ENCODE data around the gene DLGAP5.

GRCh38 chr14:55103005-55103640, 88.3 kb downstream of the DLGAP5 start:
- TF ChIP-seq, protein P1, sequence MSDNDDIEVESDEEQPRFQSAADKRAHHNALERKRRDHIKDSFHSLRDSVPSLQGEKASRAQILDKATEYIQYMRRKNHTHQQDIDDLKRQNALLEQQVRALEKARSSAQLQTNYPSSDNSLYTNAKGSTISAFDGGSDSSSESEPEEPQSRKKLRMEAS (IDR thresholded peaks at IDR 0.05) = peak; percentile 71
- TF ChIP-seq BRCA1 (CRISPR knock-in tag; IDR thresholded peaks at IDR 0.05) (no peak), GTF2F1 (IDR thresholded peaks at IDR 0.05; ENCODE audit: low read length) (no peak), ZNF205 (CRISPR knock-in tag; IDR thresholded peaks at IDR 0.05) (peak; percentile 77; the same call in 1 of the 2 replicates), JUNB (CRISPR knock-in tag; IDR thresholded peaks at IDR 0.05; ENCODE audit: borderline replicate concordance) (peak; percentile 82; the same call in 1 of the 2 replicates), NFATC3 (CRISPR knock-in tag; IDR thresholded peaks at IDR 0.05) (0 out of 2 replicates have a peak, but pooled peaks have one; percentile 55)
